B cell (primary cell): ENCODE results near the gene METRNL. TPM values are rescaled to one million over a fixed set of nuclear protein-coding genes. Genes with fewer than 3 reads are reported as not detected.

Experiments
- ATAC-seq: fragments of 200-7000 bp; cut with Tn5 transposase; one replicate; pipeline ENCODE4 v1.10.0; 2021; ENCODE audit warnings: low read depth, mild to moderate bottlenecking, moderate number of reproducible peaks, moderate library complexity
- CTCF ChIA-PET: fragments of 350-600 bp; sonication (Branson Sonifier 250); formaldehyde crosslinking; loops from one replicate; lab custom pipeline; 2021; ENCODE audit warnings: antibody characterized with exemption, inconsistent platforms; lab: Charles Lee
- POLR2A ChIA-PET: fragments of 350-600 bp; sonication (Branson Sonifier 250); formaldehyde crosslinking; loops from one replicate; lab custom pipeline; 2021; ENCODE audit warnings: antibody characterized with exemption; lab: Charles Lee
- DNase-seq: peaks from one replicate; pipeline ENCODE4 v3.0.0; 2013
- H2AFZ ChIP-seq: 2 replicates; pipeline ENCODE4 v1.6.1; 2012; ENCODE audit warnings: mild to moderate bottlenecking, low read depth, low read length; ENCODE audit not compliant: insufficient read depth, poor library complexity, severe bottlenecking
- H3K27ac ChIP-seq, 2 donors: 1 replicate in 1 of 2; 2 replicates in 1 of 2; pipeline ENCODE4 v1.5.1; 2012 to 2013; ENCODE audit warnings: low read length in 2 of 2, mild to moderate bottlenecking in 2 of 2, moderate library complexity in 1 of 2
- H3K27me3 ChIP-seq, 4 experiments: fragments of 200-600 bp in 1 of 4; sonication (generic) in 1 of 4; replicated peaks in 1 of 4; 1 replicate in 2 of 4; 2 replicates in 2 of 4; pipeline versions ENCODE4 v1.6.1 to v1.7.0; 2013 to 2016; ENCODE audit warnings: low read length in 3 of 4, mild to moderate bottlenecking in 2 of 4, mixed read lengths in 1 of 4, moderate library complexity in 1 of 4; ENCODE audit not compliant: insufficient read depth in 4 of 4, control insufficient read depth in 3 of 4; ENCODE audit errors: control extremely low read depth in 1 of 4
- H3K36me3 ChIP-seq, 2 experiments: replicated peaks in 1 of 2; 1 replicate in 1 of 2; 2 replicates in 1 of 2; pipeline versions ENCODE4 v1.6.1 to v1.7.1; 2013; ENCODE audit warnings: low read length in 1 of 2; ENCODE audit not compliant: insufficient read depth in 2 of 2, control insufficient read depth in 1 of 2; ENCODE audit errors: control extremely low read depth in 1 of 2, extremely low read depth in 1 of 2
- H3K4me1 ChIP-seq, 2 donors: fragments of 200-600 bp in 1 of 2; sonication (generic) in 1 of 2; 1 replicate in 1 of 2; 2 replicates in 1 of 2; pipeline versions ENCODE4 v1.5.1 to v1.6.1; 2013 to 2017; ENCODE audit warnings: low read length in 2 of 2; ENCODE audit not compliant: control insufficient read depth in 2 of 2, insufficient read depth in 2 of 2
- H3K4me2 ChIP-seq: replicated peaks from 2 replicates; pipeline ENCODE3; 2012; ENCODE audit warnings: mild to moderate bottlenecking, low read depth, low read length; ENCODE audit not compliant: poor library complexity, severe bottlenecking
- H3K4me3 ChIP-seq, 5 experiments: fragments of 200-600 bp in 1 of 5; sonication (generic) in 1 of 5; 1 replicate in 3 of 5; 2 replicates in 2 of 5; pipeline versions ENCODE4 v1.5.1 to v1.7.0; 2011 to 2016; ENCODE audit warnings: low read length in 4 of 5, mild to moderate bottlenecking in 4 of 5, low read depth in 2 of 5, control low read depth in 1 of 5, moderate library complexity in 1 of 5; ENCODE audit not compliant: insufficient read depth in 1 of 5; ENCODE audit errors: control extremely low read depth in 1 of 5, extremely low read depth in 1 of 5
- H3K79me2 ChIP-seq: fragments of 200-600 bp; sonication (generic); one replicate; pipeline ENCODE4 v1.6.0; 2016; ENCODE audit warnings: low read length; ENCODE audit not compliant: control insufficient read depth, insufficient read depth
- H3K9ac ChIP-seq: fragments of 200-600 bp; sonication (generic); 2 replicates; pipeline ENCODE4 v1.6.1; 2017; ENCODE audit warnings: mild to moderate bottlenecking, low read length, moderate library complexity
- H3K9me3 ChIP-seq, 3 donors: one replicate each; pipeline versions ENCODE4 v1.6.1 to v1.7.1; 2013; ENCODE audit warnings: low read length in 2 of 3; ENCODE audit not compliant: control insufficient read depth in 2 of 3, insufficient read depth in 1 of 3; ENCODE audit errors: control extremely low read depth in 1 of 3
- H4K20me1 ChIP-seq: 2 replicates; pipeline ENCODE4 v1.6.0; 2012; ENCODE audit warnings: mild to moderate bottlenecking, low read length; ENCODE audit not compliant: insufficient read depth, control insufficient read depth, poor library complexity, severe bottlenecking
- H3K27ac Mint-ChIP-seq: one replicate; pipeline ENCODE4 v1.8.0; 2021; ENCODE audit warnings: mixed read lengths
- H3K27me3 Mint-ChIP-seq: one replicate; pipeline ENCODE4 v1.8.0; 2021; ENCODE audit warnings: mixed read lengths
- H3K4me1 Mint-ChIP-seq: one replicate; pipeline ENCODE4 v1.8.0; 2021; ENCODE audit warnings: mixed read lengths
- H3K4me3 Mint-ChIP-seq: one replicate; pipeline ENCODE4 v1.8.0; 2021; ENCODE audit warnings: mixed read lengths
- H3K9me3 Mint-ChIP-seq: one replicate; pipeline ENCODE4 v1.8.0; 2022; ENCODE audit warnings: mixed read lengths; ENCODE audit not compliant: insufficient read depth
- EZH2 ChIP-seq: IDR thresholded peaks from 2 replicates; pipeline ENCODE4 v1.6.1; 2012; ENCODE audit warnings: borderline replicate concordance, low read depth, mild to moderate bottlenecking, moderate library complexity, low read length; ENCODE audit not compliant: insufficient read depth, poor library complexity, severe bottlenecking
- WGBS: methylation state at CpG from one replicate; pipeline ENCODE4 v1.1.5; 2013; ENCODE audit warnings: missing lambda C conversion rate; ENCODE audit not compliant: insufficient coverage; 5-methylcytosine and 5-hydroxymethylcytosine counted together
- intact Hi-C: fragments of 100-400 bp; cut with micrococcal nuclease; formaldehyde crosslinking; loops from one replicate; pipeline ENCODE4 v1.10.0; 2022
- polyA plus RNA-seq: library from polyadenylated mRNA; depleted of rRNA; stranded (reverse); fragments of >200 nt; gene quantifications from 2 replicates; pipeline ENCODE4 v1.2.3, GENCODE V29; 2012
- total RNA-seq, 2 donors: library from RNA; stranded (reverse); fragments of 120-200 nt in 1 of 2; gene quantifications; 1 replicate in 1 of 2; 2 replicates in 1 of 2; pipeline versions ENCODE4 v1.2.3 to v1.2.4, GENCODE V29; 2013 to 2022
- TF ChIP-seq, protein P1 (sequence below): fragments of 200-600 bp; IDR thresholded peaks from one replicate; pipeline ENCODE4 v1.8.0; 2022; ENCODE audit warnings: antibody characterized with exemption, mild to moderate bottlenecking

The METRNL gene
- total and polyA plus RNA-seq, 2 donors (not counting 1 experiment from before 2014, with no cell fraction given), result 11.8 to 18.4 TPM

- WGBS, result 94% methylated on average over 9 of the region's 14 CpGs
- DNase-seq, result no peak
- H3K27me3 Mint-ChIP-seq, result peaks cover 6% of the 10 kb centered on the region
- H3K4me1 Mint-ChIP-seq, result peaks cover 23% of the 10 kb centered on the region
- Histone ChIP-seq H3K27me3 (peaks cover 0 to 36% (median 14%) of the 10 kb centered on the region in 4 experiments), H3K9me3 (peaks cover 0 to 29% (median 0%) of the 10 kb centered on the region in 3 donors), H3K36me3 (no peaks in the 10 kb centered on the region), H3K27ac (no peak overlapping the region), H3K4me3 (no peak overlapping the region), H3K9ac (no peak overlapping the region), H4K20me1 (no peaks in the 10 kb centered on the region), H3K4me1 (peaks cover 29 to 32% of the 10 kb centered on the region in 2 donors), H2AFZ (no peak overlapping the region), H3K4me2 (no peak overlapping the region), H3K79me2 (no peaks in the 10 kb centered on the region)
- no peak overlapping the region for H3K4me3 Mint-ChIP-seq
- H3K9me3 Mint-ChIP-seq, result no peaks in the 10 kb centered on the region
- CTCF ChIA-PET, result no interaction called here
- H3K27ac Mint-ChIP-seq, result no peak overlapping the region
- intact Hi-C loops, result no loop called here
- ATAC-seq, result no peak
- TF ChIP-seq, protein P1, sequence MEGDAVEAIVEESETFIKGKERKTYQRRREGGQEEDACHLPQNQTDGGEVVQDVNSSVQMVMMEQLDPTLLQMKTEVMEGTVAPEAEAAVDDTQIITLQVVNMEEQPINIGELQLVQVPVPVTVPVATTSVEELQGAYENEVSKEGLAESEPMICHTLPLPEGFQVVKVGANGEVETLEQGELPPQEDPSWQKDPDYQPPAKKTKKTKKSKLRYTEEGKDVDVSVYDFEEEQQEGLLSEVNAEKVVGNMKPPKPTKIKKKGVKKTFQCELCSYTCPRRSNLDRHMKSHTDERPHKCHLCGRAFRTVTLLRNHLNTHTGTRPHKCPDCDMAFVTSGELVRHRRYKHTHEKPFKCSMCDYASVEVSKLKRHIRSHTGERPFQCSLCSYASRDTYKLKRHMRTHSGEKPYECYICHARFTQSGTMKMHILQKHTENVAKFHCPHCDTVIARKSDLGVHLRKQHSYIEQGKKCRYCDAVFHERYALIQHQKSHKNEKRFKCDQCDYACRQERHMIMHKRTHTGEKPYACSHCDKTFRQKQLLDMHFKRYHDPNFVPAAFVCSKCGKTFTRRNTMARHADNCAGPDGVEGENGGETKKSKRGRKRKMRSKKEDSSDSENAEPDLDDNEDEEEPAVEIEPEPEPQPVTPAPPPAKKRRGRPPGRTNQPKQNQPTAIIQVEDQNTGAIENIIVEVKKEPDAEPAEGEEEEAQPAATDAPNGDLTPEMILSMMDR, result no peak
- TF ChIP-seq EZH2, result no peak
- POLR2A ChIA-PET, result no interaction called here
These were observed 18.4 kb downstream of the METRNL start for GRCh38 chr17:83097831-83098230.

DNA sequence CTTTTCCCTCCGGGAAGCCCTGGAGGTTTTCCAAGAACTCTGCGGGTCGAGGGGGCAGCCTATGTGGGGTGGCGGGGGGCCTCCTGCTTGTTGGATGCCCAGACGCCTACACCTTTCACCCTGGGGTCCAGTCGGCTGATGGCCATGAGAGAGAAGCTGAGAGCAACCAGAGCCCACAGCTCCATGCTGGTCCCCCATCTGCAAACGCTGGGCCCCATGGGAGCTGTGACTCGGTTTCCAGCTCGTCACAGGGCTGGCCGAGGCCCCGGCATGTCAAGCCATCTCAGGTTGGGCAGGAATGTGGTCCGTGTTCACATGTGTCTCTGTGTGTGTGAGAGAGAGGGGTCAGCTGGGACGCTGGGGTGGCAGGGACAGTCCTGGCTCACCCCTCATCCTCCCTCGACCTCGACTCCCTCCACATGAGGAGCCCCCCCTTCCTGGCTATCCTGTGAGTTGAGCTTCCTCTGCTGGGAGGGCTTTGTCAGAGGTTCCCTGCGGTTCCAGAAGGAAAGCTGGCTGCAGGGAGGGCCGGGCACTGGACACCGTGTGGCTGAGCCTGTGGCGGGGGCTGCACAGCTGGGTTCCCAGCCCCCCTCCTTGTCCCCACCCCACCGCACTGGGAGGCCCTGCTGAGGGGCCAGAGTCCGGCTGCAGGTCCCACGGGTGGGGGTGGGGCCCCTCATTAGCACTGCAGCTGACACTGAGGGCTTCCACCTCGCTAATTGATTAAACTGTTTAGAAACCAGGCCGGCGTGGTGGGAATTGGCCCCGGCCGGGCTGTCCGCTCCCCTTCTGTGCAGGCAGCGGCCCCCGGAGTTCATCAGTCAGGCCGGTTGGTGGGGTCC, 19.1 kb downstream of the METRNL start:
- Mint-ChIP-seq H3K9me3 (no peaks in the 10 kb centered on the region), H3K4me1 (peaks cover 23% of the 10 kb centered on the region), H3K27ac (no peak overlapping the region), H3K27me3 (peaks cover 6% of the 10 kb centered on the region), H3K4me3 (no peak overlapping the region)
- no peaks in the 10 kb centered on the region for H3K79me2 ChIP-seq
- H4K20me1 ChIP-seq, result no peaks in the 10 kb centered on the region
- WGBS, result 61% methylated on average over 25 of the region's 31 CpGs
- no peak overlapping the region for H3K4me3 ChIP-seq
- H3K36me3 ChIP-seq, result no peaks in the 10 kb centered on the region
- TF ChIP-seq, protein P1, result no peak
- no peak for TF ChIP-seq EZH2
- H3K4me1 ChIP-seq, result peaks cover 29 to 36% of the 10 kb centered on the region in 2 donors
- intact Hi-C loops, result no loop called here
- POLR2A ChIA-PET, result no interaction called here
- DNase-seq, result no peak
- peaks cover 0 to 36% (median 14%) of the 10 kb centered on the region in 4 experiments for H3K27me3 ChIP-seq
- H2AFZ ChIP-seq, result no peak overlapping the region
- H3K4me2 ChIP-seq, result peak overlapping the region; percentile 79
- H3K9ac ChIP-seq, result no peak overlapping the region
- CTCF ChIA-PET, result no interaction called here
- H3K9me3 ChIP-seq, result peaks cover 0 to 33% (median 0%) of the 10 kb centered on the region in 3 donors
- ATAC-seq, result no peak
- no peak overlapping the region for H3K27ac ChIP-seq
